B cell (primary cell): ENCODE data around the gene CDHR2.

Experiments used
- EZH2 ChIP-seq: IDR thresholded peaks from 2 replicates; pipeline ENCODE4 v1.6.1; 2012; ENCODE audit warnings: borderline replicate concordance, low read depth, mild to moderate bottlenecking, moderate library complexity, low read length; ENCODE audit not compliant: insufficient read depth, poor library complexity, severe bottlenecking
- TF ChIP-seq, protein P1 (sequence below): fragments of 200-600 bp; IDR thresholded peaks from one replicate; pipeline ENCODE4 v1.8.0; 2022; ENCODE audit warnings: antibody characterized with exemption, mild to moderate bottlenecking

DNA sequence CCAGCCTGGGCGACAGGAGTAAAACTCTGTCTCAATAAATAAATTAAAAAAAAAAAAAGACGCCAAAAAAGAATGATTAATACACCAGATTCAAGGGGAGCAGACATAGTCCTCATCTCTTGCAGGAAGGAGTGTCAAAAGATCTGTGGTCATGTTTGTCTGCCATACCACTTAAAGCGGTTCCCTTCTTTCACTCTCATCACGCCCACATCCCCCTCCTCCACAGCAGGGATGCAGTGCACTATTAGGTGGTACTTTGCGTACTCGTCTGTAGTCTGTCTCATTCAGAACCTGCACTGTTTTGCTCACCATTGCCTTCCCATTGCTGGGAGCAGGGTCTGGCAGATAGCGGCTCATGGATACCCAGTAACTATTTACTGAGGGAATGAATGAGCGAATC is 11.2 kb downstream of the CDHR2 start:
- TF ChIP-seq, protein P1, sequence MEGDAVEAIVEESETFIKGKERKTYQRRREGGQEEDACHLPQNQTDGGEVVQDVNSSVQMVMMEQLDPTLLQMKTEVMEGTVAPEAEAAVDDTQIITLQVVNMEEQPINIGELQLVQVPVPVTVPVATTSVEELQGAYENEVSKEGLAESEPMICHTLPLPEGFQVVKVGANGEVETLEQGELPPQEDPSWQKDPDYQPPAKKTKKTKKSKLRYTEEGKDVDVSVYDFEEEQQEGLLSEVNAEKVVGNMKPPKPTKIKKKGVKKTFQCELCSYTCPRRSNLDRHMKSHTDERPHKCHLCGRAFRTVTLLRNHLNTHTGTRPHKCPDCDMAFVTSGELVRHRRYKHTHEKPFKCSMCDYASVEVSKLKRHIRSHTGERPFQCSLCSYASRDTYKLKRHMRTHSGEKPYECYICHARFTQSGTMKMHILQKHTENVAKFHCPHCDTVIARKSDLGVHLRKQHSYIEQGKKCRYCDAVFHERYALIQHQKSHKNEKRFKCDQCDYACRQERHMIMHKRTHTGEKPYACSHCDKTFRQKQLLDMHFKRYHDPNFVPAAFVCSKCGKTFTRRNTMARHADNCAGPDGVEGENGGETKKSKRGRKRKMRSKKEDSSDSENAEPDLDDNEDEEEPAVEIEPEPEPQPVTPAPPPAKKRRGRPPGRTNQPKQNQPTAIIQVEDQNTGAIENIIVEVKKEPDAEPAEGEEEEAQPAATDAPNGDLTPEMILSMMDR, result no peak
- no peak for TF ChIP-seq EZH2
